ENCODE results near the gene RGS5.

RGS5 gene

GRCh38 chr1:163201906-163202305 lies 810 bp downstream of the RGS5 start:
- Mint-ChIP-seq H3K27me3 (no peaks in the 10 kb centered on the region), H3K4me1 (ENCODE audit: low read depth) (no peaks in the 10 kb centered on the region), H3K4me3 (no peak overlapping the region), H3K9me3 (no peaks in the 10 kb centered on the region), H3K27ac (no peak overlapping the region), H3K36me3 (ENCODE audit: low read depth) (no peaks in the 10 kb centered on the region)
- intact Hi-C loops (cut with micrococcal nuclease), result no loop called here

DNA sequence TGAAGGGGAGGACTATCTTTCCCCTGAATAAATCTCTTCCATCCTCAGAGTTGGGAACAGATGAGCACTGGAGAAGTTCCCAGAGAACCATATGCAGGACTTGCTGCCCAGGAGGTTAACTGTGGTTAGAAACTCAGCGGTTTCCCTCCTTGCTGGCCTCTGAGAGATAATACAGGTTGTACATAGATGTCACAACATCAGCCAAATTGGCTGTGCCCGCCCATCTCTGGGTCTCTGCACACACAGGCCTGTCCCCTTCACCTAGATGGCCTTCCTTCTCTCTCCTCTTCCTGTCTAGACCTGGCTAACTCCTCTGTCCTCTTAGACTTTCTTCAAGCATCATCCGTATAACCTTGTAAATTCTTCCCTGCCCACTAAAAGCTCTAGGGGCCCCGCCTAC lies 5.7 kb downstream of the RGS5 start:
- intact Hi-C loops (cut with micrococcal nuclease), result no loop called here
- H3K27me3 Mint-ChIP-seq, result no peaks in the 10 kb centered on the region
- H3K27ac Mint-ChIP-seq, result no peak overlapping the region
- H3K4me3 Mint-ChIP-seq, result no peak overlapping the region
- H3K36me3 Mint-ChIP-seq (ENCODE audit: low read depth), result no peaks in the 10 kb centered on the region
- no peaks in the 10 kb centered on the region for H3K9me3 Mint-ChIP-seq
- no peaks in the 10 kb centered on the region for H3K4me1 Mint-ChIP-seq (ENCODE audit: low read depth)

GRCh38 chr1:163196449-163196787 lies 6.3 kb downstream of the RGS5 start:
- no peaks in the 10 kb centered on the region for H3K4me1 Mint-ChIP-seq (ENCODE audit: low read depth)
- no peaks in the 10 kb centered on the region for H3K27me3 Mint-ChIP-seq
- H3K36me3 Mint-ChIP-seq (ENCODE audit: low read depth), result no peaks in the 10 kb centered on the region
- intact Hi-C loops (cut with micrococcal nuclease), result no loop called here
- H3K9me3 Mint-ChIP-seq, result no peaks in the 10 kb centered on the region
- H3K27ac Mint-ChIP-seq, result no peak overlapping the region
- no peak overlapping the region for H3K4me3 Mint-ChIP-seq

- no peak overlapping the region for H3K27ac Mint-ChIP-seq
- intact Hi-C loops (cut with micrococcal nuclease), result no loop called here
- no peaks in the 10 kb centered on the region for H3K27me3 Mint-ChIP-seq
- H3K9me3 Mint-ChIP-seq, result no peaks in the 10 kb centered on the region
- H3K4me1 Mint-ChIP-seq (ENCODE audit: low read depth), result no peaks in the 10 kb centered on the region
- no peaks in the 10 kb centered on the region for H3K36me3 Mint-ChIP-seq (ENCODE audit: low read depth)
- no peak overlapping the region for H3K4me3 Mint-ChIP-seq
Measured at GRCh38 chr1:163195728-163196448, 6.8 kb downstream of the RGS5 start.

GRCh38 chr1:163191301-163191700 lies 11.4 kb downstream of the RGS5 start:
- H3K4me1 Mint-ChIP-seq (ENCODE audit: low read depth), result no peaks in the 10 kb centered on the region
- no peaks in the 10 kb centered on the region for H3K27me3 Mint-ChIP-seq
- no peak overlapping the region for H3K27ac Mint-ChIP-seq
- no peaks in the 10 kb centered on the region for H3K36me3 Mint-ChIP-seq (ENCODE audit: low read depth)
- no peak overlapping the region for H3K4me3 Mint-ChIP-seq
- H3K9me3 Mint-ChIP-seq, result no peaks in the 10 kb centered on the region
- intact Hi-C loops (cut with micrococcal nuclease), result no loop called here

DNA sequence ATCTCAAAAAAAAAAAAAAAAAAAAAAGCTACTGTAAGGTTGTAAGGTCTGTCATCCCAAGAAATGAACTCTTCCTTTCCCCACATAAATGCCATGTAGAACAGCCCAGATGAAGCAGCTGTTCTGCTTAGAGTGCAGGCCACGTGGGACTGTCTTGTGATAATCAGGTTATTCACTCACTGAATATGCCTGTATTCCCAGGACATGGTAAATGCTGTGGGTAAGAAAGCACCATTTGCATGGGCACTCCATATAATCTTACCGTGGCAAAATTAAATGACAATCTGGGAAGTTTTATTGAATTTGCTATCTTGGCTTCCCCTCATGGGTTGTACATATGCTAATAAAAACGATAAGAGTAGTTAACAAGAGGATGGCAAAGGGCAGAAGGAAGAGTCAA lies 13.8 kb downstream of the RGS5 start:
- intact Hi-C loops (cut with micrococcal nuclease), result no loop called here
- Mint-ChIP-seq H3K4me3 (no peak overlapping the region), H3K4me1 (ENCODE audit: low read depth) (no peaks in the 10 kb centered on the region), H3K9me3 (no peaks in the 10 kb centered on the region), H3K27ac (no peak overlapping the region), H3K27me3 (peaks cover 3% of the 10 kb centered on the region), H3K36me3 (ENCODE audit: low read depth) (no peaks in the 10 kb centered on the region)

DNA sequence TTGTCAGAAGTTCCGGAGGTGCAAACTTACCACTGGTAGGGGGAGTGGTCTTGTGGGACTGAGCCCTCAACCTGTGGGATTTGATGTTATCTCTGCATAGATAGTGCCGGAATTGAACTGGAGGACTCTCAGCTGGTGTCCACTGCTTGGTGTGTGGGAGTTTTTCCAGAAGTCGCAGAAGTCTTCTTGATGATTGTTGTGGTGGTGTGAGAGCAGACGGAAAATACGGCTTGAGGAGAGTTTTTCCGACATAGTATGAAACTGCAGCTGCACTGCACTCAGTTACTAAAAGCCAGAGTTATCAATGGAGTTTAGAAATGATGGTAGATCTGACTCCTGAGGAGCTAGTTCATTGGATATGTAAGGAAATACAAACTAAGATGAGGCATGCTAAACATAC lies 14.9 kb downstream of the RGS5 start:
- H3K9me3 Mint-ChIP-seq, result no peaks in the 10 kb centered on the region
- H3K4me1 Mint-ChIP-seq (ENCODE audit: low read depth), result no peaks in the 10 kb centered on the region
- no peak overlapping the region for H3K4me3 Mint-ChIP-seq
- H3K27ac Mint-ChIP-seq, result no peak overlapping the region
- H3K36me3 Mint-ChIP-seq (ENCODE audit: low read depth), result no peaks in the 10 kb centered on the region
- intact Hi-C loops (cut with micrococcal nuclease), result no loop called here
- peaks cover 4% of the 10 kb centered on the region for H3K27me3 Mint-ChIP-seq

- no peaks in the 10 kb centered on the region for H3K9me3 Mint-ChIP-seq
- no peak overlapping the region for H3K4me3 Mint-ChIP-seq
- no peak overlapping the region for H3K27ac Mint-ChIP-seq
- intact Hi-C loops (cut with micrococcal nuclease), result no loop called here
- no peaks in the 10 kb centered on the region for H3K4me1 Mint-ChIP-seq (ENCODE audit: low read depth)
- H3K36me3 Mint-ChIP-seq (ENCODE audit: low read depth), result no peaks in the 10 kb centered on the region
- H3K27me3 Mint-ChIP-seq, result peaks cover 4% of the 10 kb centered on the region
Measured at GRCh38 chr1:163186862-163187261, 15.9 kb downstream of the RGS5 start.

GRCh38 chr1:163182330-163182949 lies 20.3 kb downstream of the RGS5 start:
- peaks cover 4% of the 10 kb centered on the region for H3K27me3 Mint-ChIP-seq
- intact Hi-C loops (cut with micrococcal nuclease), result no loop called here
- no peaks in the 10 kb centered on the region for H3K4me1 Mint-ChIP-seq (ENCODE audit: low read depth)
- H3K36me3 Mint-ChIP-seq (ENCODE audit: low read depth), result no peaks in the 10 kb centered on the region
- H3K4me3 Mint-ChIP-seq, result no peak overlapping the region
- H3K27ac Mint-ChIP-seq, result no peak overlapping the region
- H3K9me3 Mint-ChIP-seq, result no peaks in the 10 kb centered on the region

DNA sequence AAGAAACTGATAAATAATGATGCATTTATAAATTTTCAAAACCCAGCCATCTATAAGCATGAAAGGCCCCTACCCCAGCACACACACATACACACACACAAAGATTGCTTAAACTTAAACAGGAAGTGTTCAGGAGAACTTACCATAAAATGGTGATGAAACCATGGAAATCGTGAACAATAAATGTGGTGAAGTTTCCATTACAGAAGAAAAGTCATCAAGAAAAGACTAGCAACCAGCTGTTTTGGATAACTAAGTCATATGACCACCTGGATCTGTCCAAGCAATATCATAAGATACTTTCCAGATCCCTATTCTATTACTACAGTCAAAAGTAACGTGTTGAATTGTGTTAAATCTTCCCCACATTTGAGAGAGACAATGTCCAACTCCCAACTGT lies 24.1 kb downstream of the RGS5 start:
- H3K9me3 Mint-ChIP-seq, result no peaks in the 10 kb centered on the region
- H3K4me3 Mint-ChIP-seq, result no peak overlapping the region
- no peaks in the 10 kb centered on the region for H3K4me1 Mint-ChIP-seq (ENCODE audit: low read depth)
- H3K27ac Mint-ChIP-seq, result no peak overlapping the region
- H3K36me3 Mint-ChIP-seq (ENCODE audit: low read depth), result no peaks in the 10 kb centered on the region
- H3K27me3 Mint-ChIP-seq, result peaks cover 1% of the 10 kb centered on the region
- intact Hi-C loops (cut with micrococcal nuclease), result loop anchor here (10.0 kb wide), 1 partner anchor 136 kb away; no protein-coding TSS in a partner anchor

DNA sequence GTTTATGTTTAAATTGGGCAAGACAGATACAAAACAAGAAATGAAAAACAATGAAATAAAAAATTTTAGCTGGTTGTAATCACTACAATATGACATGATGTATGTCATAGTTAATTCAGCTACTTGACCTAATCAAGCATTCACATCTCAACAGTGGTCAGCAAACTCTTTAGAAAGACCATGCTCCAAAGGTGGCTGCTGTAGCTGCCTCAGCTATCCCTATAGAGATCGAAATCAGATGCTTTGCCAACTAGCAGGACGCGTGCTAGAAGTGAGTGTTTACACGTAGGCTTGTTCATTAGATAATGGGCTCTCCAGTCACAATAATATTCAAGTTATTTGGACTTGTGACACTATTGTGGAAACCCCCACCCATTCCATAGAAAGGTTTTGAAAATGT lies 25.9 kb downstream of the RGS5 start:
- H3K27me3 Mint-ChIP-seq, result peaks cover under 1% of the 10 kb centered on the region
- intact Hi-C loops (cut with micrococcal nuclease), result loop anchor here (10.0 kb wide), 1 partner anchor 138 kb away; no protein-coding TSS in a partner anchor
- no peaks in the 10 kb centered on the region for H3K9me3 Mint-ChIP-seq
- no peak overlapping the region for H3K4me3 Mint-ChIP-seq
- no peak overlapping the region for H3K27ac Mint-ChIP-seq
- no peaks in the 10 kb centered on the region for H3K4me1 Mint-ChIP-seq (ENCODE audit: low read depth)
- no peaks in the 10 kb centered on the region for H3K36me3 Mint-ChIP-seq (ENCODE audit: low read depth)

- no peaks in the 10 kb centered on the region for H3K4me1 Mint-ChIP-seq (ENCODE audit: low read depth)
- peaks cover 2% of the 10 kb centered on the region for H3K27me3 Mint-ChIP-seq
- no peak overlapping the region for H3K27ac Mint-ChIP-seq
- no peak overlapping the region for H3K4me3 Mint-ChIP-seq
- intact Hi-C loops (cut with micrococcal nuclease), result loop anchor here (1.0 to 10.0 kb wide), 2 partner anchors 140 to 296 kb away; no protein-coding TSS in a partner anchor
- H3K36me3 Mint-ChIP-seq (ENCODE audit: low read depth), result no peaks in the 10 kb centered on the region
- no peaks in the 10 kb centered on the region for H3K9me3 Mint-ChIP-seq
Measured at GRCh38 chr1:163174524-163175437, 27.9 kb downstream of the RGS5 start.

GRCh38 chr1:163173121-163173520 lies 29.6 kb downstream of the RGS5 start:
- peaks cover 2% of the 10 kb centered on the region for H3K27me3 Mint-ChIP-seq
- H3K27ac Mint-ChIP-seq, result no peak overlapping the region
- no peaks in the 10 kb centered on the region for H3K4me1 Mint-ChIP-seq (ENCODE audit: low read depth)
- no peaks in the 10 kb centered on the region for H3K9me3 Mint-ChIP-seq
- intact Hi-C loops (cut with micrococcal nuclease), result loop anchor here (10.0 kb wide), 1 partner anchor 142 kb away; no protein-coding TSS in a partner anchor
- H3K4me3 Mint-ChIP-seq, result no peak overlapping the region
- no peaks in the 10 kb centered on the region for H3K36me3 Mint-ChIP-seq (ENCODE audit: low read depth)

DNA sequence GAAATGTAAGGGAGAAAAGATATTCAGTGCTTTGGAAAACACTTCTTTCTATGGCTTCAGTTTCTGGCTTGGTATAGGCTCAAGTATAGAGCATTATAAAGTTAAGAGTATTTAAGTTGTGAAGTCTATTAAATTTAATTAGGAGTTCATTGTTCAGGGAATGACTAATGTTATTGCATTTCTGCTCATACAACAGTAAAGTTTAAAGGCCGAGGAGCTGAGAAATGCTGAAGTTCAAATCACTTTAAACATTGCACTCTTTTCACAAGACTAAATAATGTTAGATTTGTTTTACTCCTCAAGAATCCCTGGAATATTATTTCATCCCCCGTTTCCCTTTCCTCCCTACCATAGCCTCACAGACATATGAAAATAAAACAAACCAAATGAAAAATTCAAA lies 30.1 kb downstream of the RGS5 start:
- intact Hi-C loops (cut with micrococcal nuclease), result loop anchor here (10.0 kb wide), 1 partner anchor 142 kb away; no protein-coding TSS in a partner anchor
- H3K4me1 Mint-ChIP-seq (ENCODE audit: low read depth), result no peaks in the 10 kb centered on the region
- no peak overlapping the region for H3K27ac Mint-ChIP-seq
- no peaks in the 10 kb centered on the region for H3K36me3 Mint-ChIP-seq (ENCODE audit: low read depth)
- no peaks in the 10 kb centered on the region for H3K9me3 Mint-ChIP-seq
- H3K27me3 Mint-ChIP-seq, result peaks cover 2% of the 10 kb centered on the region
- no peak overlapping the region for H3K4me3 Mint-ChIP-seq
